ENCODE measurements around the gene SV2B.

GRCh38 chr15:91283155-91283554, 183.1 kb downstream of the SV2B start:
- TF ChIP-seq CTCF (conservative IDR thresholded peaks at IDR 0.05 in 1 of 2, IDR thresholded peaks at IDR 0.05 in 1 of 2; ENCODE audit: low read depth in 1 of 2, low read length in 2 of 2) (no peak), EZH2 (IDR thresholded peaks at IDR 0.05; ENCODE audit: low read length, missing control alignments) (no peak)
